DND-41 (cell line): Measurements from ENCODE around the gene MYO1C.

Experiments used
- EZH2 ChIP-seq: IDR thresholded peaks from 3 replicates; pipeline ENCODE4 v1.6.1; 2012; ENCODE audit warnings: borderline replicate concordance, low read depth, mild to moderate bottlenecking, moderate library complexity, low read length, inconsistent platforms; ENCODE audit not compliant: severe bottlenecking
- TF ChIP-seq, protein P1 (sequence below): IDR thresholded peaks from 2 replicates; pipeline ENCODE4 v1.5.1; 2012; ENCODE audit warnings: borderline replicate concordance, low read length, moderate library complexity, mild to moderate bottlenecking; ENCODE audit not compliant: poor library complexity, severe bottlenecking; ENCODE audit errors: extremely low read depth

DNA sequence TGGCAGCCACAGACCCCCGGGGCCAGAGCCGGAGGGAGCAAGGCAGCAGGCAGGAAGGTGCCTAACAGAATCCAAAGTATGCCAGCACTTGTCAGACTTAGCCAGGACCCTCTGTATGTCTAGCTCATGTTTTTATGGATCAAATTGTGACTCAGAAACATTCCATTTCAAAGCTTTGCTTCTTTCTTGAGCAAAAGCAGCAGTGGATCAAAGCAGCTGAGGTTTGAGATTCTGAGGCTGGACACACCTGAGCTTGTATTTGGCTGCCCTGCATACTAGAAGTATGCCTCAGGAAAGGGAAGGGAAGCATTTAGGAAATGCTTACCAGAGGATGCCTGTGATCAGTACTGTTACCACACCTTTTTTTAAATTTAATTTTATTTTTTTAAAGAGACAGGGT, 5.7 kb upstream of the MYO1C start:
- TF ChIP-seq EZH2 = no peak
- TF ChIP-seq, protein P1, sequence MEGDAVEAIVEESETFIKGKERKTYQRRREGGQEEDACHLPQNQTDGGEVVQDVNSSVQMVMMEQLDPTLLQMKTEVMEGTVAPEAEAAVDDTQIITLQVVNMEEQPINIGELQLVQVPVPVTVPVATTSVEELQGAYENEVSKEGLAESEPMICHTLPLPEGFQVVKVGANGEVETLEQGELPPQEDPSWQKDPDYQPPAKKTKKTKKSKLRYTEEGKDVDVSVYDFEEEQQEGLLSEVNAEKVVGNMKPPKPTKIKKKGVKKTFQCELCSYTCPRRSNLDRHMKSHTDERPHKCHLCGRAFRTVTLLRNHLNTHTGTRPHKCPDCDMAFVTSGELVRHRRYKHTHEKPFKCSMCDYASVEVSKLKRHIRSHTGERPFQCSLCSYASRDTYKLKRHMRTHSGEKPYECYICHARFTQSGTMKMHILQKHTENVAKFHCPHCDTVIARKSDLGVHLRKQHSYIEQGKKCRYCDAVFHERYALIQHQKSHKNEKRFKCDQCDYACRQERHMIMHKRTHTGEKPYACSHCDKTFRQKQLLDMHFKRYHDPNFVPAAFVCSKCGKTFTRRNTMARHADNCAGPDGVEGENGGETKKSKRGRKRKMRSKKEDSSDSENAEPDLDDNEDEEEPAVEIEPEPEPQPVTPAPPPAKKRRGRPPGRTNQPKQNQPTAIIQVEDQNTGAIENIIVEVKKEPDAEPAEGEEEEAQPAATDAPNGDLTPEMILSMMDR = no peak
